NCI-H524 (cell line): ENCODE measurements around the gene GRPEL1.
"Not testable (repeated sequence)": the region's sequence is repeated elsewhere in the genome, so short reads cannot be mapped to it uniquely, and the experiment has no call there.

ENCODE experiments used
- DNase-seq, 2 experiments: peaks; one replicate each; lab custom pipeline; 2025; lab: John Stamatoyannopoulos, UW

GRPEL1 gene

GRCh38 chr4:7067452-7068278 is at the start of gene GRPEL1:
GRPEL1 (minus strand) TSS chr4:7068064; CDS start chr4:7068032, 32 bp downstream.
- peak; percentile 98 to 100 for DNase-seq

GRCh38 chr4:7116705-7117104 is 48.8 kb upstream of the GRPEL1 start:
- DNase-seq = no peak

GRCh38 chr4:7115557-7116340 is 47.9 kb upstream of the GRPEL1 start:
- no peak for DNase-seq

- no peak for DNase-seq
These were observed 44.8 kb upstream of the GRPEL1 start for GRCh38 chr4:7112656-7113055.

- DNase-seq = no peak
These were observed 43.6 kb upstream of the GRPEL1 start for GRCh38 chr4:7111441-7111840.

- no peak for DNase-seq
These were observed 42.7 kb upstream of the GRPEL1 start for GRCh38 chr4:7110546-7110945.

- DNase-seq = no peak
These were observed 41.3 kb upstream of the GRPEL1 start for GRCh38 chr4:7109169-7109568.

- DNase-seq = no peak
These were observed 40.8 kb upstream of the GRPEL1 start for GRCh38 chr4:7108660-7109059.

- no peak for DNase-seq
These were observed 40.3 kb upstream of the GRPEL1 start for GRCh38 chr4:7108046-7108625.

GRCh38 chr4:7107166-7107905 is 39.5 kb upstream of the GRPEL1 start:
- DNase-seq = no peak

- DNase-seq = no peak
These were observed 37.4 kb upstream of the GRPEL1 start for GRCh38 chr4:7105276-7105675.

GRCh38 chr4:7104366-7105031 is 36.6 kb upstream of the GRPEL1 start:
- no peak for DNase-seq

GRCh38 chr4:7103607-7104365 is 35.9 kb upstream of the GRPEL1 start:
- DNase-seq = peak in 1 of 2 experiments; percentile 63

- DNase-seq = peak; percentile 78 to 81
These were observed 35.3 kb upstream of the GRPEL1 start for GRCh38 chr4:7103031-7103606.

- DNase-seq = not testable (repeated sequence)
These were observed 34.6 kb upstream of the GRPEL1 start for GRCh38 chr4:7102516-7102909.

GRCh38 chr4:7101692-7102515 is 34.0 kb upstream of the GRPEL1 start:
- DNase-seq = peak; percentile 66 to 79

GRCh38 chr4:7096236-7096635 is 28.4 kb upstream of the GRPEL1 start:
- no peak for DNase-seq

- no peak for DNase-seq
These were observed 27.8 kb upstream of the GRPEL1 start for GRCh38 chr4:7095611-7096155.

GRCh38 chr4:7094916-7095315 is 27.1 kb upstream of the GRPEL1 start:
- DNase-seq = no peak
